Dendritic cell treated with granulocyte-macrophage colony-stimulating factor and Interleukin-4, amounts not matched to agents 40 ng/mL and 50 ng/mL, for 4 days (primary cell): ENCODE data around the gene HSPD1.
"Not testable (repeated sequence)": the region's sequence is repeated elsewhere in the genome, so short reads cannot be mapped to it uniquely, and the experiment has no call there.

Source experiments
- H3K27ac Mint-ChIP-seq: one replicate; pipeline ENCODE4 v1.8.0; 2022; ENCODE audit warnings: mild to moderate bottlenecking, mixed read lengths
- H3K27me3 Mint-ChIP-seq: one replicate; pipeline ENCODE4 v1.8.0; 2022; ENCODE audit warnings: mild to moderate bottlenecking, mixed read lengths
- H3K36me3 Mint-ChIP-seq: one replicate; pipeline ENCODE4 v1.8.0; 2022; ENCODE audit warnings: low read depth, mixed read lengths
- H3K4me1 Mint-ChIP-seq: one replicate; pipeline ENCODE4 v1.8.0; 2022; ENCODE audit warnings: low read depth, mixed read lengths
- H3K4me3 Mint-ChIP-seq: one replicate; pipeline ENCODE4 v1.8.0; 2022; ENCODE audit warnings: mild to moderate bottlenecking, moderate library complexity, mixed read lengths
- H3K9me3 Mint-ChIP-seq: one replicate; pipeline ENCODE4 v1.8.0; 2022; ENCODE audit warnings: mixed read lengths
- intact Hi-C: fragments of 100-400 bp; cut with micrococcal nuclease; formaldehyde crosslinking; loops from one replicate; pipeline ENCODE4 v1.15.0; 2022

The HSPD1 gene

GRCh38 chr2:197480165-197481036 lies 19.2 kb downstream of the HSPD1 start:
- H3K4me1 Mint-ChIP-seq = peaks cover 12% of the 10 kb centered on the region
- no peak overlapping the region for H3K27ac Mint-ChIP-seq
- H3K4me3 Mint-ChIP-seq = no peak overlapping the region
- peaks cover 11% of the 10 kb centered on the region for H3K9me3 Mint-ChIP-seq
- intact Hi-C loops = no loop called here
- peaks cover 89% of the 10 kb centered on the region for H3K36me3 Mint-ChIP-seq
- H3K27me3 Mint-ChIP-seq = no peaks in the 10 kb centered on the region

GRCh38 chr2:197477797-197478196 lies 21.8 kb downstream of the HSPD1 start:
- H3K36me3 Mint-ChIP-seq = peaks cover 79% of the 10 kb centered on the region
- intact Hi-C loops = no loop called here
- H3K9me3 Mint-ChIP-seq = no peaks in the 10 kb centered on the region
- no peaks in the 10 kb centered on the region for H3K27me3 Mint-ChIP-seq
- no peak overlapping the region for H3K27ac Mint-ChIP-seq
- no peak overlapping the region for H3K4me3 Mint-ChIP-seq
- peaks cover 12% of the 10 kb centered on the region for H3K4me1 Mint-ChIP-seq

DNA sequence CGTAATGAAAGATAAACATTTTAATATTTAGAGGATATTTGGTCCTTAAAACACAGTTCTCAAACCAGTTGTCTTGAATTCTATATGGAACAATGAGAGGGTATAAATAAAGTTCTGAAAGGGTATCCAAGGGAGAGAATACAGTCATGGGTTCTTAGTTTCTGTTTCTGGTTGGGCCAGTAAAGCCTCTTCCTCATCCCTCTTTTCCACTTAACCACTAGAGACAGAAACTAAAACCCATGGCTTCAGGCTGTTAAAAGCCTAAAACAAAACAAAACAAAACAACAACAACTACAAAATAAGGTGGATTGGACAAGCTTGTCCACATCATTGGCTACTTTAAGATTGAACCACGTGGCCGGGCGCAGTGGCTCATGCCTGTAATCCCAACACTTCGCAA lies 27.5 kb downstream of the HSPD1 start:
- Mint-ChIP-seq H3K27me3 (no peaks in the 10 kb centered on the region), H3K4me3 (no peak overlapping the region), H3K27ac (no peak overlapping the region), H3K4me1 (no peaks in the 10 kb centered on the region), H3K9me3 (no peaks in the 10 kb centered on the region), H3K36me3 (peaks cover 90% of the 10 kb centered on the region)
- intact Hi-C loops = loop anchor here (5.0 kb wide), 1 partner anchor 70 kb away; no protein-coding TSS in a partner anchor

- peaks cover 93% of the 10 kb centered on the region for H3K36me3 Mint-ChIP-seq
- H3K27me3 Mint-ChIP-seq = no peaks in the 10 kb centered on the region
- no peaks in the 10 kb centered on the region for H3K4me1 Mint-ChIP-seq
- no peaks in the 10 kb centered on the region for H3K9me3 Mint-ChIP-seq
- H3K27ac Mint-ChIP-seq = no peak overlapping the region
- intact Hi-C loops = loop anchor here (10.0 kb wide), 1 partner anchor 689 kb away; no protein-coding TSS in a partner anchor
- H3K4me3 Mint-ChIP-seq = no peak overlapping the region
Measured at GRCh38 chr2:197464175-197464574, 35.5 kb downstream of the HSPD1 start.

DNA sequence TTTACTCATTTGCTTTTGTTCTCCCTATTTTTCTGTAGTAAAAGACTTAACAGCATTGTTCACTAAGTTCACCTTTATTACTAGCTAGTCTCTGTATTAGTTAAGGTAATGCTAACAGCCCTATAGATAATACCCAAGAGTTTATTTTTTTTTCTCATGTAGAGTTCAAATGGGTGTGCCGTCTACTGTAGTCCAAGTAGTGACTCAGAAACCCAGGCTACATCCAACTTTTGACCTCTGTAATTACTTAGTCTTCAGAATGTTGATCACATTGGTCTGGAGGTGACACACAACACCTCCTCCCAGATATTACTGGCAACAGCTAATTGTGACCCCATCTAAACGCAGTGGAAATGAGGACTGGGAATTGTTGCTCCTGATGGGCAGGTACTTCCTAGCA lies 38.6 kb downstream of the HSPD1 start:
- Mint-ChIP-seq H3K36me3 (peaks cover 68% of the 10 kb centered on the region), H3K27ac (no peak overlapping the region), H3K4me3 (no peak overlapping the region), H3K4me1 (peaks cover 20% of the 10 kb centered on the region), H3K9me3 (no peaks in the 10 kb centered on the region), H3K27me3 (no peaks in the 10 kb centered on the region)
- intact Hi-C loops = loop anchor here (10.0 kb wide), 1 partner anchor 686 kb away; no protein-coding TSS in a partner anchor

DNA sequence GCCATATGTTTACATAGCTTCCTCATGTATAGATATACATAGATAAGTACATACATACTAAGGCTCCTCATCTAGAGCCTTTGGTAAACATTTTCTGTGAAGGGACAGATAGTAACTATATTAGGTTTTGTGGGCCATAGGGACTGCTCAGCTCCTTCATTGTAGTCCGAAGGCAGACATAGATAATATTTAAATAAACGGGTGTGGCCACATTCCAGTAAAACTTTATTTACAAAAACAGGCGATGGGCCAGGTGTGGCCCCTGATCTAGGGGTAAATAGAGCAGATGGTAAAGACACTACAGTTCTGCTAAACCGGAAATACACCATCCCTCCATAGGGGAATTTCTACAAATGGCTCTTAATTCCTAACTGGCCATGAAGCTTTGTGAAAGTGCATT lies 39.0 kb downstream of the HSPD1 start:
- no peaks in the 10 kb centered on the region for H3K9me3 Mint-ChIP-seq
- H3K27me3 Mint-ChIP-seq = no peaks in the 10 kb centered on the region
- H3K36me3 Mint-ChIP-seq = peaks cover 68% of the 10 kb centered on the region
- peaks cover 24% of the 10 kb centered on the region for H3K4me1 Mint-ChIP-seq
- H3K27ac Mint-ChIP-seq = no peak overlapping the region
- intact Hi-C loops = loop anchor here (10.0 kb wide), 1 partner anchor 686 kb away; no protein-coding TSS in a partner anchor
- H3K4me3 Mint-ChIP-seq = no peak overlapping the region

DNA sequence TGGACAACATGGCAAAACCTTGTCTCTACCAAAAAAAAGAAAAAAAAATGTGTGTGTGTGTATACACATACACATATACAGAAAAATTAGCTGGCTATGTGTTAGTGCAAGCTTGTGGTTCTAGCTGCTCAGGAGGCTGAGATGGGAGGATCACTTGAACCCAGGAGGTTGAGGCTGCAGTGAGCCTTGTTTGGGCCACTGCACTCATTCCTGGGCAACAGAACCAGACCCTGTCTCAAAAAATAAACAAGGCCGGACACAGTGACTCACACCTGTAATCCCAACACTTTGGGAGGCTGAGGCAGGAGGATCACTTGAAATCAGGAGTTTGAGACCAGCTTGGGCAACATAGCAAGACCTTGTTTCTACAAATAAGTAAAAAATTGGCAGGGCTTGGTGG lies 44.2 kb downstream of the HSPD1 start:
- Mint-ChIP-seq H3K4me3 (no peak overlapping the region), H3K4me1 (peaks cover 43% of the 10 kb centered on the region), H3K9me3 (no peaks in the 10 kb centered on the region), H3K36me3 (peaks cover 43% of the 10 kb centered on the region), H3K27ac (no peak overlapping the region), H3K27me3 (no peaks in the 10 kb centered on the region)
- intact Hi-C loops = loop anchor here (5.0 to 10.0 kb wide), 2 partner anchors 33 to 249 kb away; partner anchors contain the start of gene MARS2

DNA sequence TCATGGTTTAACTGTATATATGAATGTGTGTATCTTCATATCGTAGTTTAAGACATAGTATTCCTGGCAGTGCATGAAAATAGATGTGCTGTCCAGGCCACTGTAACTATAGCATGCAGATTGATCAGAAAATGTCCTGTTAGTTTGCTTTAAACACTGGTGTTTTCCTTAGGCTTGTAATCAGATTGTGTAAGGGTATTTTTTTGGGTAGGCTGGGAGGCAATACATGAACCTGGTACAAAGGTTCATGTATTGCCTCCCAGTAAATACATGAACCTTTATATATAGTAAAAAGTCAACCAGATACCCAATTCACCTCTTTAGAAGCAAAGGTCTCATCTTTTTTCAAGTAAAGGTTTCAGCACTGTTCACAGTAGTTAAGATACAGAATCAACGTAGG lies 44.7 kb downstream of the HSPD1 start:
- Mint-ChIP-seq H3K9me3 (no peaks in the 10 kb centered on the region), H3K4me1 (peaks cover 43% of the 10 kb centered on the region), H3K27me3 (no peaks in the 10 kb centered on the region), H3K4me3 (peak overlapping the region; percentile 20), H3K36me3 (peaks cover 38% of the 10 kb centered on the region), H3K27ac (no peak overlapping the region)
- intact Hi-C loops = loop anchor here (5.0 to 10.0 kb wide), 2 partner anchors 33 to 250 kb away; partner anchors contain the start of gene MARS2

DNA sequence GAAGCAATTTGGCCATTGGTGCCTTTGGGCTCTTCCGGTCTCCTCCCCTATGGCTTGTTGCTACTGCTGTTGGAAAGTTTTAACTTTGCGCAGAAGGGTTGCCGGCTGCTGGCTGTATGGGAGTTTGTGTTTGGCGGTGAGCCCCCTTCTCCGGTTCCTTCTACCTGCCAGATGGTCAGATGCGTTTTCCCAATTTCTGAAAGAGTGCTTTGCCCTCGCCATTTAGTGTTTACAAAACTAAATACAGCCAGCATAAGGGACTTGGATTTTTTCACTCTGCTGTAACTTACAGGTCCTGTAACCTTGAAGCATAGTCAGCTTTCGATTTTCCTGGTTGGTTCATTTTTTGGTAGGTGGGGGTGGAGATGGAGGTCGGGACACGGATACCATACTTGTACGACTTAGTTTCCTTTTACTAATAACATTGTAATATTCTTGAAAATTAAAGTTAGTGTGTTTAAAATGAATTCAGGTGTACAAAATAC lies 45.7 kb downstream of the HSPD1 start:
- intact Hi-C loops = loop anchor here (1.0 to 10.0 kb wide), 3 partner anchors 19 to 251 kb away; partner anchors contain the start of genes HSPE1, MARS2 and SF3B1
- H3K36me3 Mint-ChIP-seq = peaks cover 28% of the 10 kb centered on the region
- H3K27ac Mint-ChIP-seq = peak overlapping the region; percentile 96
- peak overlapping the region; percentile 96 for H3K4me3 Mint-ChIP-seq
- H3K4me1 Mint-ChIP-seq = peaks cover 43% of the 10 kb centered on the region
- no peaks in the 10 kb centered on the region for H3K27me3 Mint-ChIP-seq
- no peaks in the 10 kb centered on the region for H3K9me3 Mint-ChIP-seq

GRCh38 chr2:197453123-197453913 lies 46.3 kb downstream of the HSPD1 start, which contains the start of gene COQ10B:
COQ10B (plus strand) TSS chr2:197453552; CDS start chr2:197453561, 9 bp downstream.
- Mint-ChIP-seq H3K27ac (peak within 1 kb of the TSS; percentile 96), H3K4me3 (peak within 1 kb of the TSS; percentile 96), H3K9me3 (no peaks in the 10 kb centered on the region), H3K4me1 (peaks cover 41% of the 10 kb centered on the region), H3K27me3 (no peaks in the 10 kb centered on the region), H3K36me3 (peaks cover 25% of the 10 kb centered on the region)
- intact Hi-C loops = loop anchor here (1.0 to 10.0 kb wide), 3 partner anchors 18 to 251 kb away; partner anchors contain the start of genes HSPE1, MARS2 and SF3B1

- H3K27me3 Mint-ChIP-seq = no peaks in the 10 kb centered on the region
- H3K9me3 Mint-ChIP-seq = no peaks in the 10 kb centered on the region
- intact Hi-C loops = loop anchor here (1.0 to 10.0 kb wide), 3 partner anchors 17 to 252 kb away; partner anchors contain the start of genes HSPE1, MARS2 and SF3B1
- peaks cover 25% of the 10 kb centered on the region for H3K36me3 Mint-ChIP-seq
- peaks cover 35% of the 10 kb centered on the region for H3K4me1 Mint-ChIP-seq
- H3K4me3 Mint-ChIP-seq = peak overlapping the region; percentile 96
- H3K27ac Mint-ChIP-seq = peak overlapping the region; percentile 96
Measured at GRCh38 chr2:197452754-197453122, 46.9 kb downstream of the HSPD1 start.

DNA sequence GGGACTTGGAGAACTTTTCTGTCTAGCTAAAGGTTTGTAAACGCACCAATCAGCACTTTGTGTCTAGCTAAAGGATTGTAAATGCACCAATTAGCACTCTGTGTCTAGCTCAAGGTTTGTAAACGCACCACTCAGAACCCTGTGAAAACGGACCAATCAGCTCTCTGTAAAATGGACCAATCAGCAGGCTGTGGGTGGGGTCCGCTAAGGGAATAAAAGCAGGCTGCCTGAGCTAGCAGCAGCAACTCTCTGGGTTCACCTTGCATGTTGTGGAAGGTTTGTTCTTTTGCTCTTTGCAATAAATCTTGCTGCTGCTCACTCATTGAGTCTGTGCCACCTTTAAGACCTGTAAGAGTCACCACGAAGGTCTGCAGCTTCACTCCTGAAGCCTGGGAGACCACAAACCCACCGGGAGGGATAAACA lies 48.7 kb downstream of the HSPD1 start:
- H3K4me3 Mint-ChIP-seq = not testable (repeated sequence)

GRCh38 chr2:197450465-197450864 lies 49.2 kb downstream of the HSPD1 start:
- H3K27me3 Mint-ChIP-seq = no peaks in the 10 kb centered on the region
- no peak overlapping the region for H3K27ac Mint-ChIP-seq
- intact Hi-C loops = loop anchor here (10.0 kb wide), 1 partner anchor 254 kb away; the partner anchor contains the start of gene MARS2
- peaks cover 19% of the 10 kb centered on the region for H3K36me3 Mint-ChIP-seq
- peaks cover 17% of the 10 kb centered on the region for H3K4me1 Mint-ChIP-seq
- no peaks in the 10 kb centered on the region for H3K9me3 Mint-ChIP-seq
- H3K4me3 Mint-ChIP-seq = no peak overlapping the region

More for the DNA sequence above, 48.7 kb downstream of the HSPD1 start:
- Mint-ChIP-seq H3K36me3 (peaks cover 23% of the 10 kb centered on the region), H3K4me1 (peaks cover 21% of the 10 kb centered on the region)
- not testable (repeated sequence) for H3K9me3 Mint-ChIP-seq, H3K27ac Mint-ChIP-seq, H3K27me3 Mint-ChIP-seq
- intact Hi-C loops = loop anchor here (10.0 kb wide), 1 partner anchor 254 kb away; the partner anchor contains the start of gene MARS2
